HCT116 (cell line): ENCODE data around the gene HDAC2. TPM values are rescaled to one million over a fixed set of nuclear protein-coding genes. Genes with fewer than 3 reads are reported as not detected.

Experiments used
- ATAC-seq: fragments of 200-7000 bp; cut with Tn5 transposase; 2 replicates; pipeline ENCODE4 v1.9.1; 2020; ENCODE audit warnings: mild to moderate bottlenecking, moderate library complexity
- BruUV-seq: library from RNA; stranded (reverse); fragments of 400-500 nt; replicated peaks from 2 replicates; lab custom pipeline; 2021; lab: Mats Ljungman, UMichigan
- CTCF ChIA-PET: fragments of 300-600 bp; sonication (Branson Sonifier 250); formaldehyde crosslinking; loops from one replicate; lab custom pipeline; 2021; ENCODE audit warnings: antibody characterized with exemption; lab: Charles Lee
- POLR2A ChIA-PET: fragments of 300-600, 350-600 bp; sonication (Branson Sonifier 250); formaldehyde crosslinking; loops from one replicate; lab custom pipeline; 2021; ENCODE audit warnings: antibody characterized with exemption; lab: Charles Lee
- RAD21 ChIA-PET, 2 experiments: fragments of 300-600 bp; sonication (Branson Sonifier 250); formaldehyde crosslinking; loops; one replicate each; lab custom pipeline; 2023; ENCODE audit warnings: low total read pairs in 2 of 2; ENCODE audit not compliant: uncharacterized antibody in 2 of 2, unreplicated experiment in 2 of 2, low non-redundant PET in 1 of 2; lab: Charles Lee
- DNase-seq: peaks from one replicate; pipeline ENCODE4 v3.0.0-alpha.2; 2010; ENCODE audit warnings: low read depth, low spot score
- H2AFZ ChIP-seq: fragments of 200-600 bp; shearing (Covaris generic), sonication (generic); 2 replicates; pipeline ENCODE4 v1.6.1; 2017; ENCODE audit warnings: low read depth, mixed run types, mixed read lengths, antibody characterized with exemption, low read length; ENCODE audit not compliant: poor library complexity, severe bottlenecking
- H3K27ac ChIP-seq: 2 replicates; pipeline ENCODE4 v1.5.1; 2012; ENCODE audit warnings: low read depth, low read length
- H3K27me3 ChIP-seq: fragments of 200-600 bp; sonication (generic); 2 replicates; pipeline ENCODE4 v1.6.1; 2016; ENCODE audit warnings: mixed run types, low read length, mixed read lengths; ENCODE audit not compliant: insufficient read depth
- H3K36me3 ChIP-seq, 2 experiments: fragments of 200-500 bp in 1 of 2; fragments of 200-600 bp in 1 of 2; sonication (Bioruptor generic) in 1 of 2; sonication (generic) in 1 of 2; 2 replicates each; pipeline versions ENCODE4 v1.5.1 to v1.6.1; 2014 to 2016; ENCODE audit warnings: low read length in 2 of 2, inconsistent platforms in 1 of 2, mixed read lengths in 1 of 2, mixed run types in 1 of 2; ENCODE audit not compliant: insufficient read depth in 2 of 2, control insufficient read depth in 1 of 2
- H3K4me1 ChIP-seq, 2 experiments: fragments of 200-600 bp in 1 of 2; sonication (generic) in 1 of 2; 2 replicates each; pipeline versions ENCODE4 v1.5.1 to v1.6.1; 2012 to 2017; ENCODE audit warnings: low read length in 2 of 2, inconsistent platforms in 1 of 2, mild to moderate bottlenecking in 1 of 2, mixed read lengths in 1 of 2, mixed run types in 1 of 2, moderate library complexity in 1 of 2; ENCODE audit not compliant: insufficient read depth in 2 of 2, control insufficient read depth in 1 of 2
- H3K4me2 ChIP-seq: fragments of 200-600 bp; sonication (generic); 2 replicates; pipeline ENCODE4 v1.6.1; 2017; ENCODE audit warnings: mixed run types, low read length, mixed read lengths
- H3K4me3 ChIP-seq, 2 experiments: fragments of 200-600 bp in 1 of 2; sonication (generic) in 1 of 2; replicated peaks in 1 of 2; 2 replicates each; pipeline ENCODE4 v1.5.1; 2011 to 2016; ENCODE audit warnings: low read length in 2 of 2, control low read depth in 1 of 2, low read depth in 1 of 2, mild to moderate bottlenecking in 1 of 2, mixed read lengths in 1 of 2, mixed run types in 1 of 2
- H3K79me2 ChIP-seq: fragments of 200-600 bp; sonication (generic); 2 replicates; pipeline ENCODE4 v1.6.1; 2017; ENCODE audit warnings: mild to moderate bottlenecking, mixed run types, low read length, moderate library complexity, mixed read lengths; ENCODE audit not compliant: insufficient read depth
- H3K9ac ChIP-seq: fragments of 200-600 bp; sonication (generic); 2 replicates; pipeline ENCODE4 v1.6.1; 2016; ENCODE audit warnings: low read length, mixed read lengths
- H3K9me2 ChIP-seq: fragments of 200-600 bp; sonication (generic), shearing (Covaris generic); 2 replicates; pipeline ENCODE4 v1.6.1; 2017; ENCODE audit warnings: mixed run types, mild to moderate bottlenecking, moderate library complexity; ENCODE audit not compliant: insufficient read depth
- H3K9me3 ChIP-seq, 2 experiments: fragments of 200-500 bp in 1 of 2; fragments of 200-600 bp in 1 of 2; sonication (Bioruptor generic) in 1 of 2; sonication (generic) in 1 of 2; 2 replicates each; pipeline ENCODE4 v1.6.1; 2014 to 2017; ENCODE audit warnings: low read length in 2 of 2, mixed read lengths in 2 of 2, inconsistent platforms in 1 of 2, low read depth in 1 of 2, mild to moderate bottlenecking in 1 of 2, mixed run types in 1 of 2, moderate library complexity in 1 of 2; ENCODE audit not compliant: control insufficient read depth in 1 of 2, insufficient read depth in 1 of 2
- H4K20me1 ChIP-seq: fragments of 200-600 bp; sonication (generic), shearing (Covaris generic); 2 replicates; pipeline ENCODE4 v1.6.1; 2017; ENCODE audit warnings: mixed run types, mild to moderate bottlenecking, moderate library complexity; ENCODE audit not compliant: insufficient read depth
- CTCF ChIP-seq, 3 experiments: fragments of 200-600 bp in 1 of 3; sonication (generic) in 1 of 3; IDR thresholded peaks in 2 of 3; conservative IDR thresholded peaks in 1 of 3; 2 replicates each; pipeline ENCODE4 v1.5.1; 2012 to 2017; ENCODE audit warnings: low read depth in 2 of 3, low read length in 2 of 3, antibody characterized with exemption in 1 of 3, borderline replicate concordance in 1 of 3, control low read depth in 1 of 3, mild to moderate bottlenecking in 1 of 3, mixed read lengths in 1 of 3, mixed run types in 1 of 3, moderate library complexity in 1 of 3; ENCODE audit not compliant: insufficient read depth in 1 of 3
- FOSL1 ChIP-seq: IDR thresholded peaks from 2 replicates; pipeline ENCODE4 v1.6.1; 2012; ENCODE audit warnings: low read depth
- POLR2A ChIP-seq: IDR thresholded peaks from 2 replicates; pipeline ENCODE4 v1.7.0; 2011; ENCODE audit warnings: borderline replicate concordance; ENCODE audit not compliant: insufficient read depth, insufficient read length; ENCODE audit errors: extremely low read depth
- intact Hi-C: fragments of 100-400 bp; cut with micrococcal nuclease; formaldehyde crosslinking; loops from 2 replicates; pipeline ENCODE4 v1.10.0; 2022
- total RNA-seq: library from RNA; stranded (reverse); gene quantifications from one replicate; pipeline ENCODE4 v1.2.1, GENCODE V29; 2021; ENCODE audit not compliant: unreplicated experiment
- TF ChIP-seq, protein P1 (sequence below): IDR thresholded peaks from 2 replicates; pipeline ENCODE4 v1.6.1; 2011; ENCODE audit warnings: mild to moderate bottlenecking, low read length, moderate library complexity; ENCODE audit not compliant: insufficient replicate concordance; ENCODE audit errors: extremely low read depth

HDAC2 gene
- total RNA-seq, 1 experiment from 2014 or later = 153 TPM

DNA sequence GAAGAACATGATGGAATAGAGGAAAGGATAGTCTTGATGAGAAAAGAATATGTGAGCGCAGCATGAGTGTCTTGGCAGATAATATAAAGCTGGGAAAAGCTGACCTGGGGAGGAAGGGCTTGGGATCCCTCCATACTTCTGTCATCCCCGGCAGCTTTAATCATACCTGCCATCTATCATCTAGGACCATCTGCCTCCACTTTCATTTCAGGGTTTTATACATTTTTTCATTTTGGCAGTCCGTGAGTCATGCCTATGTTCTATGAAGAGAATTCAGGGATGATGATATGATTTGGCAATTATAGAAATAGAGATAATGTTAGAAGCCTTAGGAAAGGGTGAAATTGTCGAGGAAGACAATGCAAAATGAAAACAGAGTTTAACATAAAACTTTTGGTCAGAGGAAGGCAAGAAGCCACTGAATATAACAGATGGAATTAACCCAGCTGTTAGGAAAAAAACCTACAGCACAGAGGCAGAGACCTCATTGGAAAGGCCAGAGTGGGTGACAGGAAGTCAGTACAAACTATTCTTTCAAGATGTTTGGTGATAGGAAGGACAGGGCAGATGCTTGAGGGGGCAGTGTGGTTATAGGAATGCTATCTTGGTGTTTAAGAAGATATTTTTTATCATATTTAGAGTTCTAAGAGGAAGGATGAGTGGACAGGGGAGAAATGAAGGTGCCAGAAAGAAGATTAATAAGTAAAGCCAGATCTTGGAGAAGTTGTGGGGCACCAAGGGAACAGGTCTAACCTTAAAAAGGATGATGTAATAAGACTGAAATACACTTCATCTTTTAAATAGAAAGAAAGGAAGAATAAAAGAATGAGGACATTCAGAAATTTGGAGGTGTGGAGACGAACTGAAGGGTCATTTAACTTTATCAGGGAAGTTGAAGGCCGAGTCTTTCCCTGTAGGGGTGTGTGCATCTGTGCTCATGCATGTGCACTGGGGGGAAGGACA is 76.0 kb downstream of the HDAC2 start:
- TF ChIP-seq, protein P1, sequence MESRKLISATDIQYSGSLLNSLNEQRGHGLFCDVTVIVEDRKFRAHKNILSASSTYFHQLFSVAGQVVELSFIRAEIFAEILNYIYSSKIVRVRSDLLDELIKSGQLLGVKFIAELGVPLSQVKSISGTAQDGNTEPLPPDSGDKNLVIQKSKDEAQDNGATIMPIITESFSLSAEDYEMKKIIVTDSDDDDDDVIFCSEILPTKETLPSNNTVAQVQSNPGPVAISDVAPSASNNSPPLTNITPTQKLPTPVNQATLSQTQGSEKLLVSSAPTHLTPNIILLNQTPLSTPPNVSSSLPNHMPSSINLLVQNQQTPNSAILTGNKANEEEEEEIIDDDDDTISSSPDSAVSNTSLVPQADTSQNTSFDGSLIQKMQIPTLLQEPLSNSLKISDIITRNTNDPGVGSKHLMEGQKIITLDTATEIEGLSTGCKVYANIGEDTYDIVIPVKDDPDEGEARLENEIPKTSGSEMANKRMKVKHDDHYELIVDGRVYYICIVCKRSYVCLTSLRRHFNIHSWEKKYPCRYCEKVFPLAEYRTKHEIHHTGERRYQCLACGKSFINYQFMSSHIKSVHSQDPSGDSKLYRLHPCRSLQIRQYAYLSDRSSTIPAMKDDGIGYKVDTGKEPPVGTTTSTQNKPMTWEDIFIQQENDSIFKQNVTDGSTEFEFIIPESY = no peak
- TF ChIP-seq FOSL1 (no peak), CTCF (IDR thresholded peaks at IDR 0.05 in 2 of 3, conservative IDR thresholded peaks at IDR 0.05 in 1 of 3; ENCODE audit: borderline replicate concordance in 1 of 3, insufficient read depth in 1 of 3, low read depth in 2 of 3, low read length in 2 of 3) (no peak), POLR2A (no peak)
- DNase-seq (no peak), ATAC-seq (no peak)
- intact Hi-C loops = no loop called here
- H3K79me2 ChIP-seq = no peaks in the 10 kb centered on the region
- no peaks in the 10 kb centered on the region for H3K36me3 ChIP-seq
- no peaks in the 10 kb centered on the region for H3K4me1 ChIP-seq
- no peaks in the 10 kb centered on the region; the same call in 1 of the 2 replicates for H3K9me2 ChIP-seq
- H3K4me2 ChIP-seq = no peak overlapping the region
- H3K27me3 ChIP-seq = no peaks in the 10 kb centered on the region
- no TSS peak for BruUV-seq
- ChIA-PET POLR2A (no interaction called here), RAD21 (no interaction called here), CTCF (no interaction called here)
- no peak overlapping the region for H2AFZ ChIP-seq
- no peak overlapping the region for H3K9ac ChIP-seq
- no peaks in the 10 kb centered on the region for H4K20me1 ChIP-seq
- no peak overlapping the region for H3K27ac ChIP-seq
- H3K4me3 ChIP-seq = no peak overlapping the region
- H3K9me3 ChIP-seq = no peaks in the 10 kb centered on the region
